Aorta (tissue), 5 donors: ENCODE data around the gene GATA6. TPM values are rescaled to one million over a fixed set of nuclear protein-coding genes. Genes with fewer than 3 reads are reported as not detected.
A peak's percentile ranks its signal among the peaks of the same experiment; 100 is the strongest.

Experiments
- ATAC-seq: fragments of 200-7000 bp; cut with Tn5 transposase; one replicate; pipeline ENCODE4 v1.9.1; 2022; ENCODE audit warnings: moderate library complexity; ENCODE audit not compliant: low FRiP score
- DNase-seq, 2 donors: peaks; one replicate each; pipeline ENCODE4 v3.0.0-alpha.2; 2020
- H3K27ac ChIP-seq, 2 donors: one replicate each; pipeline ENCODE4 v1.5.1; 2013; ENCODE audit warnings: low read length in 2 of 2, mild to moderate bottlenecking in 2 of 2, moderate library complexity in 2 of 2, control low read depth in 1 of 2, inconsistent platforms in 1 of 2, low read depth in 1 of 2
- H3K27me3 ChIP-seq, 2 donors: one replicate each; pipeline ENCODE4 v1.6.1; 2013; ENCODE audit warnings: control low read depth in 1 of 2, low read length in 1 of 2, mild to moderate bottlenecking in 1 of 2, moderate library complexity in 1 of 2; ENCODE audit not compliant: insufficient read depth in 2 of 2, control insufficient read depth in 1 of 2
- H3K36me3 ChIP-seq, 2 donors: one replicate each; pipeline ENCODE4 v1.6.1; 2013; ENCODE audit warnings: control low read depth in 1 of 2, low read length in 1 of 2, mild to moderate bottlenecking in 1 of 2; ENCODE audit not compliant: insufficient read depth in 2 of 2, control insufficient read depth in 1 of 2
- H3K4me1 ChIP-seq, 2 donors: one replicate each; pipeline ENCODE4 v1.6.1; 2013; ENCODE audit warnings: low read length in 2 of 2, control low read depth in 1 of 2, mild to moderate bottlenecking in 1 of 2, moderate library complexity in 1 of 2; ENCODE audit not compliant: insufficient read depth in 2 of 2, control insufficient read depth in 1 of 2
- H3K4me3 ChIP-seq, 2 donors: one replicate each; pipeline ENCODE4 v1.5.1; 2013; ENCODE audit warnings: low read length in 2 of 2, control low read depth in 1 of 2, mild to moderate bottlenecking in 1 of 2
- H3K9me3 ChIP-seq: one replicate; pipeline ENCODE4 v1.6.1; 2013; ENCODE audit warnings: mild to moderate bottlenecking, low read length; ENCODE audit not compliant: control insufficient read depth
- WGBS, 2 donors: extraction: QIAGEN DNeasy Blood & Tissue Kit; methylation state at CpG; one replicate each; pipeline ENCODE4 v1.1.7; 2013; 5-methylcytosine and 5-hydroxymethylcytosine counted together
- intact Hi-C, 2 donors: fragments of 100-400 bp; cut with DNase I; formaldehyde crosslinking; loops; one replicate each; pipeline versions ENCODE4 v1.14.2 to v1.15.0; 2022
- polyA plus RNA-seq, 2 donors: library from polyadenylated mRNA; stranded (reverse); fragments of 200-250 nt; gene quantifications; one replicate each; pipeline ENCODE4 v1.2.3, GENCODE V29; 2013
- total RNA-seq, 2 donors: library from RNA; stranded (reverse); fragmentation: NEBNext Ultra II Directional; extraction: Animal tissue kit (Norgen Biotek cat#: 25700); gene quantifications; one replicate each; pipeline ENCODE4 v1.2.1, GENCODE V29; 2021
- donor health status: healthy with polysubstance abuse.
- donor health status: Bipolar disorder and iron deficiency.
- donor health status: DM: no; HTN: no; CAD: no.
- donor health status: DM: no; HTN: no; CAD: no.
- donor health status: DM: yes; HTN: yes; CAD: no.

GATA6 gene
- total and polyA plus RNA-seq, 4 donors: 16.0 to 41.5 (median 30.8) TPM

DNA sequence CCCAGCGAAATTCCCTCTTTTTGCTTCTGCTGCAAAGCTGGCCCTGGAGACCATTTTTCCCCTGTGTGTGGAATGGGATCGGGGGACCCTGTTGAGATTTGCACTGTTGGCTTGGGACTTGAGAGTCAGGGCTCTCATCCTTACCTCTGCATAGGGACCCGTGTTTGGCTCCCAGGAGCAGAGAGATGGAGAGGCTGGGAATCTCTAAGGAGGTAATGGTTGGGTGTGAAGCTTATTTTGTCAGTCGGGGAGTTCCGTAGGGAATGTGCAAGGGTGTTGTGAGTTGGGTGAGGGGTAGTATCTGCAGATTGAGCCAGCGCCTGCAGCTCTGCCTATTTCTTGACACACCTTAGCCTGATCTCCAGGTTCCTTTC, 4.5 kb downstream of the GATA6 start:
- H3K27ac ChIP-seq: peak overlapping the region; percentile 16 to 87
- H3K4me1 ChIP-seq: no peaks in the 10 kb centered on the region
- DNase-seq (no peak), ATAC-seq (no peak)
- H3K4me3 ChIP-seq: peak overlapping the region; percentile 45 to 85
- H3K27me3 ChIP-seq: no peaks in the 10 kb centered on the region
- peaks cover 7 to 9% of the 10 kb centered on the region in 2 donors for H3K36me3 ChIP-seq
- WGBS, 2 donors: 1 to 4% methylated on average over 6 of the region's 6 CpGs
- no peaks in the 10 kb centered on the region for H3K9me3 ChIP-seq
- intact Hi-C loops: loop anchor here (1.0 to 5.0 kb wide), 5 partner anchors 173 to 538 kb away; no protein-coding TSS in a partner anchor

- ATAC-seq (no peak), DNase-seq (no peak)
- 1 to 3% methylated on average over 6 of the region's 6 CpGs for WGBS, 2 donors
- Histone ChIP-seq H3K4me3 (peak overlapping the region; percentile 45 to 85), H3K27me3 (no peaks in the 10 kb centered on the region), H3K9me3 (no peaks in the 10 kb centered on the region), H3K27ac (peak overlapping the region; percentile 86 to 87), H3K36me3 (peaks cover 7 to 9% of the 10 kb centered on the region in 2 donors), H3K4me1 (no peaks in the 10 kb centered on the region)
- intact Hi-C loops: loop anchor here (5.0 kb wide), 3 partner anchors 173 to 538 kb away; no protein-coding TSS in a partner anchor
Measured at GRCh38 chr18:22174341-22175145, 5.2 kb downstream of the GATA6 start.

- H3K27me3 ChIP-seq: no peaks in the 10 kb centered on the region
- intact Hi-C loops: no loop called here
Measured at GRCh38 chr18:22175346-22175745, 6.0 kb downstream of the GATA6 start.

GRCh38 chr18:22176420-22177326, 7.3 kb downstream of the GATA6 start:
- no peaks in the 10 kb centered on the region for H3K9me3 ChIP-seq
- H3K36me3 ChIP-seq: peaks cover under 1 to 4% of the 10 kb centered on the region in 2 donors
- H3K27me3 ChIP-seq: no peaks in the 10 kb centered on the region
- peak in 1 of 2 donors; percentile 78 for DNase-seq
- H3K27ac ChIP-seq: peak overlapping the region; percentile 46 to 87
- intact Hi-C loops: no loop called here
- ATAC-seq: peak; percentile 42
- WGBS, 2 donors: 0 to 1% methylated on average over 67 to 71 of the region's 71 CpGs
- peak overlapping the region; percentile 32 to 80 for H3K4me3 ChIP-seq
- no peaks in the 10 kb centered on the region for H3K4me1 ChIP-seq

More at GRCh38 chr18:22175346-22175745, 6.0 kb downstream of the GATA6 start:
- Histone ChIP-seq H3K36me3 (peaks cover 7 to 9% of the 10 kb centered on the region in 2 donors), H3K9me3 (no peaks in the 10 kb centered on the region), H3K27ac (peak overlapping the region in 1 of 2 donors; percentile 86), H3K4me1 (no peaks in the 10 kb centered on the region), H3K4me3 (peak overlapping the region; percentile 45 to 85)
- DNase-seq (no peak), ATAC-seq (no peak)
- WGBS, 2 donors: 4 to 6% methylated on average over 4 of the region's 4 CpGs

- WGBS, 2 donors: 5 to 6% methylated on average over 13 of the region's 13 CpGs
- Histone ChIP-seq H3K4me3 (peak overlapping the region; percentile 32 to 80), H3K27ac (peak overlapping the region; percentile 87 to 89), H3K27me3 (no peaks in the 10 kb centered on the region), H3K4me1 (no peaks in the 10 kb centered on the region), H3K9me3 (no peaks in the 10 kb centered on the region), H3K36me3 (no peaks in the 10 kb centered on the region)
- ATAC-seq (no peak), DNase-seq (no peak)
- intact Hi-C loops: no loop called here
Measured at GRCh38 chr18:22177327-22177871, 8.0 kb downstream of the GATA6 start.

DNA sequence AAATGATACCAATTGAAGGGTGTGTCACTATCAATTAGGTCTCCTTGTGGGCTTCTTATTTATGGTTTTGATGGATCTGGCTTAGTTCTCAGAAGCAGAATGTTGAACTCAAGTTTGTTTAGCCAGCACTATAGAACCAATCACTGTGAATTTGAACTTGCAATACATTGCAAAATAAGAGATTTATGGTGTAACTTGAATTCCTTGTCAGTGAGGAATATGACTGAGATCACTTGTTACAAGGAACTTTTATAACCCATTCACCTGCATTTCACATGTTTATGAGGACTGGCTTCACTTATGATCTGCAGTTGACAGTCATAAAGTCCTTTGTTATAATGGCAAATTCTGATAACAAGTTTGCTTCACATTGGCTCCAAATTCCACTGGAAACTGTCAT, 9.8 kb downstream of the GATA6 start:
- ATAC-seq: no peak
- no peak for DNase-seq
- no peaks in the 10 kb centered on the region for H3K9me3 ChIP-seq
- H3K4me1 ChIP-seq: no peaks in the 10 kb centered on the region
- peak overlapping the region in 1 of 2 donors; percentile 57 for H3K27ac ChIP-seq
- no peaks in the 10 kb centered on the region for H3K27me3 ChIP-seq
- no peaks in the 10 kb centered on the region for H3K36me3 ChIP-seq
- H3K4me3 ChIP-seq: peak overlapping the region; percentile 31 to 59
- intact Hi-C loops: no loop called here

DNA sequence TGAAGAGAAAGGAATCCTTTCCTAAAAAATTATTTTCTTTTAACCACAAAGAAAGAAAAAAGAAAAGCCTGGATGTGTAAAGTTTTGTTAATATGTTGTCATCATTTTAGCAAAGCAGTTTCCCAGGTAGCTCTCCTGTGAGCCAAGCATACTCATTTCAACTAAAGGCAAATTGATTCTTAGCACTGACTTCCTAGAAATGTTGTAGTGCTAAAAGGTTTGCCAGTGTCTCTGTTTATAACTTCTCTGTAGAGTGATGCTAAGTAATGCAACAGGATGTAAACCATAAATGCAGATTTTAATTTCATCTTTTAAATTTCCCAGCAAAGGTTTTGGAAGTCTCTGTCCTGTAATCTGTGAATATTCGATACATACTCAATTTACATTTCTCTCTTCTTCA, 10.2 kb downstream of the GATA6 start:
- Histone ChIP-seq H3K4me1 (no peaks in the 10 kb centered on the region), H3K9me3 (no peaks in the 10 kb centered on the region), H3K27me3 (no peaks in the 10 kb centered on the region), H3K36me3 (no peaks in the 10 kb centered on the region), H3K4me3 (peak overlapping the region in 1 of 2 donors; percentile 26), H3K27ac (peak overlapping the region in 1 of 2 donors; percentile 57)
- DNase-seq (no peak), ATAC-seq (no peak)
- intact Hi-C loops: no loop called here
- WGBS, 2 donors: 12 to 31% methylated on average over 1 of the region's 1 CpG

DNA sequence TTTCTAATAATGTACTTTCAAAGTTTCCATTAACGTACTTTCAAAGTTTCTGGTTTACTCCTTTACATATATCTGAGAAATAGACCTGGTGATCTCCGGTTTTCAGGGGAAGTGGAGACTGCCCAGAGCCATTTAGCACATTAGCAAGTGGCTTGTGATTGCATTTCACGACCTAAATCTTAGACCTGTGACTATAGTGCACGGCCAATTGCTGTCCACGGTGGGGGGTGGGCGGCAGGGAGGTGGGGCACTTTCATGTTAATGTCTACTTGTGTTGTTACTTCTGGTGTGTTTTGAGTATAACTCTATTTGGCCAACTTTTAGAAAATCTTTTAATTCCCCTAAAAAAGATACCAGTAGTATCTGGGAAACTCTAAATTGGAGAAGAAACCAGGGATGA, 11.3 kb downstream of the GATA6 start:
- Histone ChIP-seq H3K9me3 (no peaks in the 10 kb centered on the region), H3K36me3 (no peaks in the 10 kb centered on the region), H3K27ac (peak overlapping the region in 1 of 2 donors; percentile 30), H3K4me1 (peaks cover 0 to 3% of the 10 kb centered on the region in 2 donors), H3K4me3 (no peak overlapping the region), H3K27me3 (no peaks in the 10 kb centered on the region)
- DNase-seq (no peak), ATAC-seq (no peak)
- WGBS, 2 donors: 8% methylated on average over 6 of the region's 6 CpGs
- intact Hi-C loops: no loop called here
